Thyroid gland (tissue), 4 donors: Measurements from ENCODE around the gene CTNNA2. TPM values are rescaled to one million over a fixed set of nuclear protein-coding genes. Genes with fewer than 3 reads are reported as not detected.

ENCODE experiments used
- DNase-seq, 2 donors: peaks; one replicate each; pipeline ENCODE4 v3.0.0-alpha.2; 2019
- H3K27ac ChIP-seq, 3 donors: fragments of 200-600 bp; sonication (generic); 1 replicate in 2 of 3; 2 replicates in 1 of 3; pipeline ENCODE4 v1.5.1; 2016 to 2019; ENCODE audit warnings: mild to moderate bottlenecking in 1 of 3, moderate library complexity in 1 of 3
- H3K27me3 ChIP-seq: fragments of 200-600 bp; sonication (generic); one replicate; pipeline ENCODE4 v1.5.1; 2019
- H3K36me3 ChIP-seq, 2 donors: fragments of 200-600 bp; sonication (generic); one replicate each; pipeline ENCODE4 v1.5.1; 2016 to 2019
- H3K4me1 ChIP-seq, 2 donors: fragments of 200-600 bp; sonication (generic); one replicate each; pipeline ENCODE4 v1.5.1; 2017 to 2019
- H3K4me3 ChIP-seq, 3 donors: fragments of 200-600 bp; sonication (generic); replicated peaks in 1 of 3; 1 replicate in 2 of 3; 2 replicates in 1 of 3; pipeline ENCODE4 v1.5.1; 2016; ENCODE audit warnings: mild to moderate bottlenecking in 1 of 3
- H3K9me3 ChIP-seq: fragments of 200-600 bp; sonication (generic); one replicate; pipeline ENCODE4 v1.5.1; 2017
- CTCF ChIP-seq, 6 experiments: fragments of 200-600 bp in 3 of 6; fragments of 450-650 bp in 3 of 6; sonication (generic) in 3 of 6; IDR thresholded peaks; one replicate each; pipeline ENCODE4 v1.5.1; 2016 to 2019; ENCODE audit warnings: antibody characterized with exemption in 6 of 6, mild to moderate bottlenecking in 2 of 6, inconsistent platforms in 1 of 6, moderate library complexity in 1 of 6
- POLR2A ChIP-seq, 2 donors: fragments of 450-650 bp; IDR thresholded peaks; one replicate each; pipeline ENCODE4 v1.6.1; 2017; ENCODE audit warnings: antibody characterized with exemption in 2 of 2, mild to moderate bottlenecking in 2 of 2, moderate library complexity in 1 of 2
- WGBS, 2 donors: methylation state at CpG; one replicate each; pipeline ENCODE4 v1.1.5; 2017; 5-methylcytosine and 5-hydroxymethylcytosine counted together
- intact Hi-C: fragments of 100-400 bp; cut with DNase I; formaldehyde crosslinking; loops from one replicate; pipeline ENCODE4 v1.15.1; 2023
- total RNA-seq, 4 donors: library from RNA; depleted of rRNA; stranded (reverse); fragments of >200 nt; gene quantifications; one replicate each; pipeline ENCODE4 v1.2.3, GENCODE V29; 2016

Gene CTNNA2
- total RNA-seq, 4 donors from 2014 or later: 0.13 to 0.44 (median 0.22) TPM; not detected in 1

GRCh38 chr2:79855264-79856006 is 342.6 kb downstream of the CTNNA2 start:
- Histone ChIP-seq H3K27me3 (no peaks in the 10 kb centered on the region), H3K4me3 (no peak overlapping the region), H3K4me1 (no peaks in the 10 kb centered on the region), H3K9me3 (no peaks in the 10 kb centered on the region), H3K27ac (no peak overlapping the region), H3K36me3 (no peaks in the 10 kb centered on the region)
- WGBS, 2 donors: 55 to 56% methylated on average over 10 of the region's 10 CpGs
- DNase-seq: no peak
- TF ChIP-seq CTCF (IDR thresholded peaks at IDR 0.05) (no peak), POLR2A (IDR thresholded peaks at IDR 0.05) (no peak)
- intact Hi-C loops: no loop called here

DNA sequence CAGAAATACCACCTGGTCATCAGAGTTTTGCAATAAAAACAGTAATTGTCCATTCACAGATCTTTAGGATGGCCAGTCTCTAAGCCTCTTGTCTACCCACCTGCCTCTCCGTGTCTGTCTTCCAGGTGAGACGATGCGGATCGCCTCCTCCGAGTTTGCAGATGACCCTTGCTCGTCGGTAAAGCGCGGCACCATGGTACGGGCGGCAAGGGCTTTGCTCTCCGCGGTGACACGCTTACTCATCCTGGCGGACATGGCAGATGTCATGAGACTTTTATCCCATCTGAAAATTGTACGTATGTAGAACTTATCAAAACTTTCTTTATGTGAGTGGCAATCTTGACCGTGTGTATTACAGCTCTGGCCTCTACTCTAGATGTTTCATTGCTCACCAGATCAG is 345.0 kb downstream of the CTNNA2 start:
- Histone ChIP-seq H3K4me1 (no peaks in the 10 kb centered on the region), H3K27ac (no peak overlapping the region), H3K4me3 (no peak overlapping the region), H3K9me3 (no peaks in the 10 kb centered on the region), H3K27me3 (no peaks in the 10 kb centered on the region), H3K36me3 (no peaks in the 10 kb centered on the region)
- intact Hi-C loops: no loop called here
- TF ChIP-seq CTCF (IDR thresholded peaks at IDR 0.05) (no peak), POLR2A (IDR thresholded peaks at IDR 0.05) (no peak)
- no peak for DNase-seq
- WGBS, 2 donors: 89 to 91% methylated on average over 17 of the region's 17 CpGs

- 48 to 50% methylated on average over 10 of the region's 10 CpGs for WGBS, 2 donors
- H3K9me3 ChIP-seq: no peaks in the 10 kb centered on the region
- no peaks in the 10 kb centered on the region for H3K27me3 ChIP-seq
- intact Hi-C loops: no loop called here
- H3K27ac ChIP-seq: no peak overlapping the region
- no peaks in the 10 kb centered on the region for H3K4me1 ChIP-seq
- no peaks in the 10 kb centered on the region for H3K36me3 ChIP-seq
- no peak for DNase-seq
- TF ChIP-seq POLR2A (IDR thresholded peaks at IDR 0.05) (no peak), CTCF (IDR thresholded peaks at IDR 0.05) (no peak)
- no peak overlapping the region for H3K4me3 ChIP-seq
Observed at GRCh38 chr2:79860228-79861058, 347.6 kb downstream of the CTNNA2 start.

GRCh38 chr2:79861059-79861374 is 348.2 kb downstream of the CTNNA2 start:
- WGBS, 2 donors: 49 to 92% methylated on average over 1 of the region's 1 CpG
- H3K27me3 ChIP-seq: no peaks in the 10 kb centered on the region
- no peaks in the 10 kb centered on the region for H3K9me3 ChIP-seq
- TF ChIP-seq POLR2A (IDR thresholded peaks at IDR 0.05) (no peak), CTCF (IDR thresholded peaks at IDR 0.05) (no peak)
- H3K4me1 ChIP-seq: no peaks in the 10 kb centered on the region
- no peaks in the 10 kb centered on the region for H3K36me3 ChIP-seq
- H3K27ac ChIP-seq: no peak overlapping the region
- H3K4me3 ChIP-seq: no peak overlapping the region
- DNase-seq: no peak
- intact Hi-C loops: no loop called here

DNA sequence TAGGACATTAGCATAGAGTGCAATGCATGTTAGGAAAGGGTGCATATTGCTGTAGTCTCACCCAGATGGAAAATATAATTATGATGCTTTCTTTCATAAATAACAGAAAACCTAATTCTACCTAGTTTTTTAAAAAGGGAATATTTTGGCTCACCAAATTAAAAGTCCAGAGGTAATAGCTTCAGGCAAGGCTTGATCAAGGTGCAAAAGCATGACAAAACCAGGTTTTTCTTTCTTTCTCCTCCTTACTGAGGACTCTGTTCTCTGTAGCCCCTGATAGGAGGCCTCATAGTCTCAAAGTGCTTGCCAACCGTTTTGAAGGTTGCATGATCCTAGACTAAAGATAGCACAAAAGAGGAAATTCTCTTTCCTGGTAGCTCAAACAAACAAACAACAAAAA is 349.9 kb downstream of the CTNNA2 start:
- no peak for DNase-seq
- H3K4me3 ChIP-seq: no peak overlapping the region
- no peaks in the 10 kb centered on the region for H3K27me3 ChIP-seq
- intact Hi-C loops: no loop called here
- 46 to 47% methylated on average over 1 of the region's 1 CpG for WGBS, 2 donors
- H3K27ac ChIP-seq: no peak overlapping the region
- H3K9me3 ChIP-seq: no peaks in the 10 kb centered on the region
- no peaks in the 10 kb centered on the region for H3K4me1 ChIP-seq
- TF ChIP-seq POLR2A (IDR thresholded peaks at IDR 0.05) (no peak), CTCF (IDR thresholded peaks at IDR 0.05) (no peak)
- H3K36me3 ChIP-seq: no peaks in the 10 kb centered on the region
